ENCODE measurements around the gene CFAP46. TPM values are rescaled to one million over a fixed set of nuclear protein-coding genes. Genes with fewer than 3 reads are reported as not detected.
"Not testable (repeated sequence)": the region's sequence is repeated elsewhere in the genome, so short reads cannot be mapped to it uniquely, and the experiment has no call there.

Gene CFAP46
- total RNA-seq, 1 donor from 2014 or later, result 3.7 TPM

GRCh38 chr10:132774902-132775863, 167.2 kb downstream of the CFAP46 start:
- Mint-ChIP-seq H3K27me3 (no peaks in the 10 kb centered on the region), H3K4me1 (no peaks in the 10 kb centered on the region), H3K36me3 (ENCODE audit: low read depth) (peaks cover 52% of the 10 kb centered on the region), H3K9me3 (no peaks in the 10 kb centered on the region), H3K4me3 (no peak overlapping the region), H3K27ac (no peak overlapping the region)
- ATAC-seq (ENCODE audit: low read depth) (no peak), DNase-seq (no peak)
- ChIA-PET POLR2A (no interaction called here), CTCF (no interaction called here)
- intact Hi-C loops (cut with micrococcal nuclease), result no loop called here
- no peak for TF ChIP-seq CTCF (IDR thresholded peaks at IDR 0.05)

- DNase-seq, result no peak
- Mint-ChIP-seq H3K4me1 (no peaks in the 10 kb centered on the region), H3K27me3 (no peaks in the 10 kb centered on the region), H3K27ac (no peak overlapping the region), H3K4me3 (no peak overlapping the region), H3K9me3 (no peaks in the 10 kb centered on the region), H3K36me3 (ENCODE audit: low read depth) (peaks cover 45% of the 10 kb centered on the region)
- ChIA-PET CTCF (no interaction called here), POLR2A (no interaction called here)
- intact Hi-C loops (cut with micrococcal nuclease), result no loop called here
- no peak for ATAC-seq (ENCODE audit: low read depth)
- TF ChIP-seq CTCF (IDR thresholded peaks at IDR 0.05), result no peak
These were observed 168.0 kb downstream of the CFAP46 start for GRCh38 chr10:132774181-132774901.

- ATAC-seq (ENCODE audit: low read depth); H3K4me3 Mint-ChIP-seq; intact Hi-C loops (cut with micrococcal nuclease); H3K27me3 Mint-ChIP-seq; H3K27ac Mint-ChIP-seq; CTCF ChIA-PET; DNase-seq; POLR2A ChIA-PET; H3K4me1 Mint-ChIP-seq; H3K9me3 Mint-ChIP-seq: not testable (repeated sequence)
- peaks cover 50% of the 10 kb centered on the region for H3K36me3 Mint-ChIP-seq (ENCODE audit: low read depth)
These were observed 169.6 kb downstream of the CFAP46 start for GRCh38 chr10:132772816-132773215.

- intact Hi-C loops (cut with micrococcal nuclease), result no loop called here
- H3K9me3 Mint-ChIP-seq, result no peaks in the 10 kb centered on the region
- ChIA-PET CTCF (no interaction called here), POLR2A (no interaction called here)
- peaks cover 49% of the 10 kb centered on the region for H3K36me3 Mint-ChIP-seq (ENCODE audit: low read depth)
- no peak overlapping the region for H3K27ac Mint-ChIP-seq
- ATAC-seq (ENCODE audit: low read depth) (no peak), DNase-seq (no peak)
- no peaks in the 10 kb centered on the region for H3K27me3 Mint-ChIP-seq
- no peak for TF ChIP-seq CTCF (IDR thresholded peaks at IDR 0.05)
- no peak overlapping the region for H3K4me3 Mint-ChIP-seq
- H3K4me1 Mint-ChIP-seq, result no peaks in the 10 kb centered on the region
These were observed 172.0 kb downstream of the CFAP46 start for GRCh38 chr10:132770061-132771021.

GRCh38 chr10:132768346-132769248, 173.8 kb downstream of the CFAP46 start:
- H3K27ac Mint-ChIP-seq, result no peak overlapping the region
- CTCF ChIA-PET, result no interaction called here
- no peak overlapping the region for H3K4me3 Mint-ChIP-seq
- H3K36me3 Mint-ChIP-seq (ENCODE audit: low read depth), result peaks cover 54% of the 10 kb centered on the region
- ATAC-seq (ENCODE audit: low read depth) (no peak), DNase-seq (no peak)
- no peaks in the 10 kb centered on the region for H3K4me1 Mint-ChIP-seq
- TF ChIP-seq CTCF (IDR thresholded peaks at IDR 0.05), result no peak
- no peaks in the 10 kb centered on the region for H3K9me3 Mint-ChIP-seq
- POLR2A ChIA-PET, result no interaction called here
- H3K27me3 Mint-ChIP-seq, result no peaks in the 10 kb centered on the region
- intact Hi-C loops (cut with micrococcal nuclease), result no loop called here
